ENCODE measurements around the gene NT5E.

NT5E gene

GRCh38 chr6:85422996-85423395 is 26.9 kb upstream of the NT5E start:
- no peak for DNase-seq

DNA sequence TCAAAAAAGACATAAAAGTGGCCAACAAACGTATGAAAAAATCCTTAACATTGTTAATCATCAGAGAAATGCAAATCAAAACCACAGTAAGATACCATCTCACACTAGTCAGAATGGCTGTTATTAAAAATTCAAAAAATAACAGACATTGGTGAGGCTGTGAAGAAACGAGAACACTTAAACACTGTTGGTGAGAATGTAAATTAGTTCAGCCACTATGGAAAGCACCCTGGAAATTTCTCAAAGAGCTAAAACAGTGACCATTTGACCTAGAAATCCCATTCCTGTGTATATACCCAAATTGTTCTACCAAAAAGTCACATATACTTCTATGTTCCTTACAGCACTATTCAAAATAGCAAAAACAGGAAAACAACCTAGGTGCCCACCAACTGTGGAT is 24.9 kb upstream of the NT5E start:
- no peak for DNase-seq

- no peak for DNase-seq
Observed at GRCh38 chr6:85425997-85426396, 23.9 kb upstream of the NT5E start.

DNA sequence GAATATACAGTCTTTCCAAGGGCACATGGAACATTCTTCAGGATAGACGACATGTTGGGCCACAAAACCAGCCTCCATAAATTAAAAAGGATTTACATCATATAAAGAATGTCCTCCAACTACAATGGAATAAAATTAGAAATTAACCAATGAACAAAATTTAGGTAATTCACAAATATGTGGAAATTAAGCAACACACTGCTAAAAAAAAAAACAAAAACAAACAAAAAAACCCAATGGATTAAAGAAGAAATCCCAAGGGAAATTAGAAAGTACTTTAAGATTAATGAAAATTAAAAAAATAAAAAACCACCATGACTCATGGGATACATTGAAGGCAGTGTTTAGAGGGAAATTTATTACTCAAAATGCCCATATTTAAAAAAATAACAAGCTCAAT is 21.4 kb upstream of the NT5E start:
- DNase-seq: no peak

- DNase-seq: no peak
Observed at GRCh38 chr6:85429346-85429745, 20.5 kb upstream of the NT5E start.

DNA sequence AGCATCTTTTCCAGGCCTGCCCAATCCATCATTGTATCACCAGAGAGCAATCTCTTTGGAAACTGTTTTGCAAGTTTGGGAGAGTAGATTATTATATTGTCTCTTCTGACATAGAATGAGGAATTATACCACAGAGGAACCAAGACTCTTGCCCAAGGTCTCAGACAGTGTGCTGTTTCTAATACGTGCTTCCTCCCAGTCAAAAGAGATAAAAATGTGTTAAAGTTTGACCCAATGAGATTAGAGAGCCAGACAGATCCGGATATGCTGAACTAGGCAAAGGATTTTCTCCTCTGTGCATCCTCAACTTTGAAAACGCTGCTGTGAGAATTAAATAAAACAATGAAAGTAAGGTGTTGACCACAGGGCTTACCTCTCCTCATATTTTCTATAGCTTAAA is 18.6 kb upstream of the NT5E start:
- DNase-seq: no peak

DNA sequence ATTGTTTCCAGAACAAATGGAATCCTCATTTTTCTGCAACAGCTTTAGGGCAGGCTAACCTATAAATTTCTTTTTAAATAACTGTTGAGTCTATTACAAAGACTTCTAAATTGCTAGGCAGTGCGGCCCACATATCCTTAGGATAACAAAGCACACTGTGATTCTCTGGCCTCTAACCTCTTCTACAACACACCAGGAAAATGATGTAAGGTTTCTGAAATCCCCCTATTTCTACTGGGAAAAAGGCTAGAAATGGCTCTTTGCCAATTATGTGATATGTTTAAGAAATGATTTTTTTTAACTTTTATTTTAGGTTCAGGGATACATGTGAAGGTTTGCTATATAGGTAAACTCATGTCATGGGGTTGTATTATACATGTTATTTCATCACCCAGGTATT is 17.3 kb upstream of the NT5E start:
- DNase-seq: no peak

DNA sequence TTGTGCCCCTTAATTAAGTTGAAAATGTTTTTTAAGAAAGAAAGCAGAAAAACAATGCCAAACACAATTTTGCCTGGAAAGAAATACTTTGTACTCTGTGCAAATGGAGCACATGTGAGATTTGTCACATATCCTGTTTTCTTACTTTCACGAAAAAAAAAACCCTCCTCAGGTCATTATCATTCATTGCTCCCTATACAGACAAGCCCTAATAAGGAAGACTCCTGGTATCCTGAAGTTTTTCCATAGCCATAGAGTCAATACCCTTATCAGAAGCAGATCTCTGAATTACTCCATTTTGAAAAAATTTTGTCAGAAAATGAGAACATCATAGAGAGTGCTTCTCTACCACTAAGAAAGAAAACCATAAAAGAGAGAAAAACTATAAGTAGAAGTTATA is 14.0 kb upstream of the NT5E start:
- no peak for DNase-seq

- no peak for DNase-seq
Observed at GRCh38 chr6:85436411-85436810, 13.5 kb upstream of the NT5E start.

- no peak for DNase-seq
Observed at GRCh38 chr6:85436939-85437495, 12.9 kb upstream of the NT5E start.

GRCh38 chr6:85443349-85444117 is 6.3 kb upstream of the NT5E start:
- no peak for DNase-seq

- no peak for DNase-seq
Observed at GRCh38 chr6:85449388-85449817, 480 bp upstream of the NT5E start.

DNA sequence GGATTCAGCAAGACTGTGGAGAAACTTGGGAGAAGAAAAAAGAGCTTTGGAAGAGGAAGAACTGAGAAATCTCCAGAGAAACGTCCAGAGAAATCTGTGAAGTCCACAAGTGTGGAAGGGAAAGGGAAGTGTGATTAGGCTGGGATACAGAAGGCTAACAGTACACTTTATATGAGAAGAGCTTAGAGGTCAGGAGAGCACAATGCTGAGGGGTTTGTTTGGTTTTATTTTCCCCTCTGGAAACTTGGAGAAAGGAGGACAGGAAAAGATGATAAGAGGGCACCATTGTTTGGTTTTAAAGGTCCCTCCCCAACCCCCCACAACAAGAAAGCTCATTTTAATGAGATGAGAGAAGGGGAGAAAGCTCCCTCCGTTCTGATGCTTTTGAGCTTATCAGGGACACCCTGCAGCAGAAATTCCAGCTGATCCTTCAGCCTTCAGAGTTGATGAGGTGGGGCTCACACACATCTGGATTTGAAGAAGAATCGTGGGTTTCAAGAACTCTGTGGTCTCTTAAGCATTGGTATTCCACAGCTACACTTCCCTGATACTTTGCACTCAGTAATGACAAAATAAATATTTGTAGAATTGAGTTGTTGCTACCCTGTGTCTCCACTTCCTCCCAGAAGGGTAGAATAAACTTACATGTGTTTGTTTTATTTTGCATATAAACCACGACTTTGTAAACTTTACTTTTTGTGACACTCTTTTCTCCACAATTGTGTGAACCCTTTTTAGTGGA is 1.9 kb downstream of the NT5E start:
- no peak for DNase-seq

GRCh38 chr6:85452441-85452881 is 2.6 kb downstream of the NT5E start:
- no peak for DNase-seq

DNA sequence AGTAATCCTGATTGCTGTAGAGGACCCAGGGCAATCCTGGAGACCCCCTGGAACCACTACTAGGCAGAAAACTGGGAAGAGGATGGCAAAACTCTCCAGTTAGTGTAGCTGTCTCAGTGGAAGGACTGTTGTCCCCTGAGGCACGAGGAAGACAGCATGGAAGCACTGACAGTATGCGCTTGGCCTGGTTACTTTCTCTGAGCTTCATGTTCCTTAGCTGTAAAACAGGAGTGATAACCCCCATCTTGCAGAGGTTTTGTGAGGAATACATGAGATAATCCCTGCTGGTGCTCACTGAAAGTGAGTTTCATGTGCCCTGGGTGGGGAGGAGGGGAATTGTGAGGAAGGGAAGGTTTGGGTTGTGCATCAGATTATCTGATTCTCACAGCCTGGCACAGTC is 3.2 kb downstream of the NT5E start:
- no peak for DNase-seq

DNA sequence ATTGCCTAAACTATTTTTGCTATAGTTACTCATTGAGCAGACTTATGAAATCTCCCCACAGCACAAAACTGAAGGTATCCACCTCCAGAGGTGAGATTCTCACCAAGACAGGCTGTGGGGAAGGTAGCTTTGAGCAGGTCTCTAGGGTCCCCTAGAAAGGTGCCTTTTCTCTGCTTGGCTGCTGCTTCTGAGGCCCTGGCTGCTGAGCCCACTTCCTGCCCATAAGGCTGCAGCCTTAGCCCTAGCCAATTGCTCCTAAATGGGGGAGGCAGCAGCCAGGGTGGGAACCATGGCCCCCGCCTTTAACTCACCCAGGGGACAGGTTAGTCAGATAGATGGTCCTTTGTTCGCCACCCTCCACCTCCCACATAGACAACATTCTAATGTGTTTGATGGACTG is 3.6 kb downstream of the NT5E start:
- no peak for DNase-seq

DNA sequence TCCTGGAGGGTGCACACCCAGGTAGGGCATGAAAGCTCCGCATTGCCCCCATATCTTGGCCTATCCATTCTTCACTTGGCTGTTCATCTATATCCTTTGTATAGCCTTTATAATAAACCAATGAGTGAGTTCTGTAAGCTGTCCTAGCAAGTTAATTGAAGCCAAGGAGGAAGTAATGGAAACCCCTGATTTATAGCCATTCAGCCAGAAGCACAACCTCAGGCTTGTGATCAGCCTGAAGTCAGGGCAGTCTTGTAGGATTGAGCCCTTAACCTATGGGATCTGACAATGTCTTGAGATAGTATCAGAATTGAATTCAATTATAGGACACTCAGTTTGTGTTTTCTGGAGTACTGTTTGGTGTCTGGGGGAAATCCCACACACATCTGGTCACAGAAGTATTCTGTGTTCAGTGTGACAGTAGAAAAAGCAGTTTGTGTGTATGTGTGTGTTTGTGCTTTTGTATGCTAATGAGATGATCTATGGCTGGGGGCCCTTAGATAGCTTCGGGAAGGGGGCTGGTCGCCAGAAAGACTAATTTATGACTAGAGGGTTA is 5.7 kb downstream of the NT5E start:
- no peak for DNase-seq

- DNase-seq: no peak
Observed at GRCh38 chr6:85456782-85457181, 6.9 kb downstream of the NT5E start.

GRCh38 chr6:85458184-85458583 is 8.3 kb downstream of the NT5E start:
- DNase-seq: no peak

GRCh38 chr6:85458782-85459181 is 8.9 kb downstream of the NT5E start:
- DNase-seq: no peak

- peak; percentile 19 for DNase-seq
Observed at GRCh38 chr6:85459224-85459901, 9.5 kb downstream of the NT5E start.

DNA sequence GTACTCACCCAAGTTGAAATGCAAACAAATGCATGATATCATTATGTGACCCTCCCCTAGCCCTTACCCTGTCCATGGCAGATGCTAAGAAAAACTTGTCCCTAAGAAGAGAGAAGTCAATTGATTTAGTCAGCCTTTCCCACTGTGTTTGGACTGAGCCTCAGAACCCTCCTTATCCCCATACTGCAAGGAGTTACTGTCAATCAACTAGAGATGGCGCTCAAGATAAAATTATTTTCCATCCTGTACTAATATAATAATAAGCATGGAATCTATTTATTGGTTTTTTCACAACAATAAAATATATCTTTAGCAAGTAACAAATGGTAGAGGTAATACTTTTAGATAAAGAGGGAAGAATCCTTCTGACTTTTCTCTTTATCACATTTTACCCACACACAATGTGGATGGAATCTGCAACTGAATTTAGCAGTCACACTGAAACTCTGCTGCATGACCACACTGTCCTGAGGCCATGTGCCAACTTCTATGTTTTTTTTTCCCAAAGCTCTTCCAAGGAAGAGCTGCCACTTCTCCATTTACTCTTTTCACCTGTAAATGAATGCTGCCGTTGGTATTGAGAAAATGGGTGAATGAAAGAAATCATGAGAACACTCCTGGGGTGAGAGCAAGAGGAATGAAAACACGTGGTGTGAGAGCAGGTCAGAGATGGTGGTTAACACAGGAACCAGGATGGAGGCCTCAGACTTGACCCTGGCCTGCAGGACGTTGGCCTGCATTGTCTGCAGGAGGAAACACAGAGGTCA is 10.5 kb downstream of the NT5E start:
- no peak for DNase-seq
